Peyer's patch (tissue), 4 donors: ENCODE data around the gene CHCHD1.

Experiments used
- CTCF ChIP-seq, 6 experiments: fragments of 450-650 bp in 4 of 6; fragments of 200-600 bp in 2 of 6; sonication (generic) in 1 of 6; IDR thresholded peaks; one replicate each; pipeline ENCODE4 v1.5.1; 2017 to 2019; ENCODE audit warnings: antibody characterized with exemption in 6 of 6, mild to moderate bottlenecking in 3 of 6, moderate library complexity in 1 of 6
- POLR2A ChIP-seq, 2 donors: fragments of 450-650 bp; IDR thresholded peaks; one replicate each; pipeline ENCODE4 v1.5.1; 2017; ENCODE audit warnings: antibody characterized with exemption in 2 of 2, mild to moderate bottlenecking in 2 of 2, moderate library complexity in 2 of 2

GRCh38 chr10:73827346-73828089 is 45.7 kb downstream of the CHCHD1 start:
- TF ChIP-seq CTCF (IDR thresholded peaks at IDR 0.05) (no peak), POLR2A (IDR thresholded peaks at IDR 0.05) (no peak)
